Smooth muscle cell (in vitro differentiated cells): ENCODE results near the gene RNF135. TPM values are rescaled to one million over a fixed set of nuclear protein-coding genes. Genes with fewer than 3 reads are reported as not detected.
"Not testable (repeated sequence)": the region's sequence is repeated elsewhere in the genome, so short reads cannot be mapped to it uniquely, and the experiment has no call there.

Experiments used
- DNase-seq: peaks from one replicate; lab custom pipeline; 2025; ENCODE audit not compliant: unreplicated experiment; lab: John Stamatoyannopoulos, UW
- H2AFZ ChIP-seq: fragments of 200-600 bp; sonication (generic); 2 replicates; pipeline ENCODE4 v1.6.0; 2016; ENCODE audit warnings: antibody characterized with exemption, low read depth, mild to moderate bottlenecking
- H3F3A ChIP-seq: fragments of 200-600 bp; sonication (generic); 2 replicates; pipeline ENCODE4 v1.6.0; 2017; ENCODE audit warnings: antibody characterized with exemption, low read depth
- H3K27ac ChIP-seq: fragments of 200-600 bp; sonication (generic); 2 replicates; pipeline ENCODE4 v1.5.1; 2016; ENCODE audit warnings: low read depth, mild to moderate bottlenecking
- H3K27me3 ChIP-seq: fragments of 200-600 bp; sonication (generic); 2 replicates; pipeline ENCODE4 v1.6.1; 2016; ENCODE audit warnings: low read depth, mild to moderate bottlenecking
- H3K36me3 ChIP-seq: fragments of 200-600 bp; sonication (generic); 2 replicates; pipeline ENCODE4 v1.5.1; 2016; ENCODE audit warnings: low read depth
- H3K4me1 ChIP-seq: fragments of 200-600 bp; sonication (generic); 2 replicates; pipeline ENCODE4 v1.5.1; 2016; ENCODE audit warnings: low read depth
- H3K4me2 ChIP-seq: fragments of 200-600 bp; sonication (generic); 2 replicates; pipeline ENCODE4 v1.6.0; 2016; ENCODE audit warnings: mild to moderate bottlenecking
- H3K4me3 ChIP-seq: fragments of 200-600 bp; sonication (generic); 2 replicates; pipeline ENCODE4 v1.5.1; 2016; ENCODE audit warnings: mild to moderate bottlenecking
- H3K79me2 ChIP-seq: fragments of 200-600 bp; sonication (generic); 2 replicates; pipeline ENCODE4 v1.6.0; 2016; ENCODE audit warnings: low read depth, mild to moderate bottlenecking
- H3K9ac ChIP-seq: fragments of 200-600 bp; sonication (generic); 2 replicates; pipeline ENCODE4 v1.6.0; 2016; ENCODE audit warnings: low read depth
- H3K9me3 ChIP-seq: fragments of 200-600 bp; sonication (generic); replicated peaks from 2 replicates; pipeline ENCODE4 v1.5.1; 2016; ENCODE audit warnings: low read depth
- H4K20me1 ChIP-seq: fragments of 200-600 bp; sonication (generic); 2 replicates; pipeline ENCODE4 v1.6.0; 2016; ENCODE audit warnings: low read depth
- WGBS: methylation state at CpG from one replicate; pipeline ENCODE4 v1.1.7; 2016; ENCODE audit warnings: low lambda C conversion rate; 5-methylcytosine and 5-hydroxymethylcytosine counted together
- polyA plus RNA-seq: library from polyadenylated mRNA; unstranded; fragments of >200 nt; fragmentation: Nextera tagmentation; extraction: Ambion mirVana; gene quantifications from 2 replicates; pipeline ENCODE4 v1.2.1, GENCODE V29; 2016
- total RNA-seq: library from RNA; depleted of rRNA; stranded (reverse); fragments of >200 nt; gene quantifications from 2 replicates; pipeline ENCODE4 v1.2.3, GENCODE V29; 2014
- TF ChIP-seq, protein P1 (sequence below): fragments of 200-600 bp; sonication (generic); IDR thresholded peaks from 2 replicates; pipeline ENCODE4 v1.5.1; 2017; ENCODE audit warnings: borderline replicate concordance, mild to moderate bottlenecking, antibody characterized with exemption; ENCODE audit not compliant: insufficient read depth, poor library complexity, severe bottlenecking

RNF135 gene
- total and polyA plus RNA-seq, 2 experiments from 2014 or later: 9.7 to 17.9 TPM

DNA sequence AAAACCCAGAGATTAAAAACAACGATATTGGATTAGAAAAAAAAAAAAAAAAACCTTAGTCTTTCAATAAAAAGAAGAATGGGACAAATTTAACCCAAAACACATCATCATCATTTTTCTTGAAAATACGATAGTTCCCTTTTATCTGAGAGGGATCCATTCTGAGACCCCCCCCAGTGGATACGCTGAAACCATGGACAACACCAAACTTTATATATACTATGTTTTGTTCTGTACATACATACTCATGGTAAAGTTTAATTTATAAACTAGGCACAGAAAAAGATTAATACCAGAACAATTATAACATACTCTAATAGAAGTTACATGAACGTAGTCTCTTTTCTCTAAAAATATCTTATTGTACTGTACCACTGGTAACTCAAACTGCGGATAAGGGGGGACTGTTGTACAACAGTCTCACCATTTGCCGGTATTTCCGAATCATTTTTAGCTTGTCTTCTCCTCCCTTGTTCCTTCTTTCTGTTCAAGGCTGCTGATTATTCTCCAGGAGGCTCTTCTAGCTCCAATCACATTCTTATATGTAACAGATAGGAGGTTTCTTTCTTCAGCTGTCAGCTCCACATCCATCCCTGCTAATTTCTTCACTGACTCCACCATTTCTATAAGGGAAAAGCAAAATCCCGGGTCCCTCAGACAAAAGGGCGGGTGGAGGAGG, 37.0 kb downstream of the RNF135 start:
- H3F3A ChIP-seq: peaks cover 4% of the 10 kb centered on the region
- H3K4me3 ChIP-seq: peak overlapping the region; percentile 69
- H3K36me3 ChIP-seq: no peaks in the 10 kb centered on the region
- H4K20me1 ChIP-seq: no peaks in the 10 kb centered on the region
- WGBS: 77% methylated on average over 9 of the region's 9 CpGs
- peak overlapping the region; percentile 71 for H2AFZ ChIP-seq
- H3K27me3 ChIP-seq: peaks cover 2% of the 10 kb centered on the region
- TF ChIP-seq, protein P1, sequence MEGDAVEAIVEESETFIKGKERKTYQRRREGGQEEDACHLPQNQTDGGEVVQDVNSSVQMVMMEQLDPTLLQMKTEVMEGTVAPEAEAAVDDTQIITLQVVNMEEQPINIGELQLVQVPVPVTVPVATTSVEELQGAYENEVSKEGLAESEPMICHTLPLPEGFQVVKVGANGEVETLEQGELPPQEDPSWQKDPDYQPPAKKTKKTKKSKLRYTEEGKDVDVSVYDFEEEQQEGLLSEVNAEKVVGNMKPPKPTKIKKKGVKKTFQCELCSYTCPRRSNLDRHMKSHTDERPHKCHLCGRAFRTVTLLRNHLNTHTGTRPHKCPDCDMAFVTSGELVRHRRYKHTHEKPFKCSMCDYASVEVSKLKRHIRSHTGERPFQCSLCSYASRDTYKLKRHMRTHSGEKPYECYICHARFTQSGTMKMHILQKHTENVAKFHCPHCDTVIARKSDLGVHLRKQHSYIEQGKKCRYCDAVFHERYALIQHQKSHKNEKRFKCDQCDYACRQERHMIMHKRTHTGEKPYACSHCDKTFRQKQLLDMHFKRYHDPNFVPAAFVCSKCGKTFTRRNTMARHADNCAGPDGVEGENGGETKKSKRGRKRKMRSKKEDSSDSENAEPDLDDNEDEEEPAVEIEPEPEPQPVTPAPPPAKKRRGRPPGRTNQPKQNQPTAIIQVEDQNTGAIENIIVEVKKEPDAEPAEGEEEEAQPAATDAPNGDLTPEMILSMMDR: no peak
- H3K9ac ChIP-seq: peak overlapping the region; percentile 55
- H3K9me3 ChIP-seq: no peaks in the 10 kb centered on the region
- peaks cover 2% of the 10 kb centered on the region for H3K4me1 ChIP-seq
- H3K79me2 ChIP-seq: no peaks in the 10 kb centered on the region
- no peak for DNase-seq
- peak overlapping the region; percentile 97 for H3K4me2 ChIP-seq
- H3K27ac ChIP-seq: no peak overlapping the region

DNA sequence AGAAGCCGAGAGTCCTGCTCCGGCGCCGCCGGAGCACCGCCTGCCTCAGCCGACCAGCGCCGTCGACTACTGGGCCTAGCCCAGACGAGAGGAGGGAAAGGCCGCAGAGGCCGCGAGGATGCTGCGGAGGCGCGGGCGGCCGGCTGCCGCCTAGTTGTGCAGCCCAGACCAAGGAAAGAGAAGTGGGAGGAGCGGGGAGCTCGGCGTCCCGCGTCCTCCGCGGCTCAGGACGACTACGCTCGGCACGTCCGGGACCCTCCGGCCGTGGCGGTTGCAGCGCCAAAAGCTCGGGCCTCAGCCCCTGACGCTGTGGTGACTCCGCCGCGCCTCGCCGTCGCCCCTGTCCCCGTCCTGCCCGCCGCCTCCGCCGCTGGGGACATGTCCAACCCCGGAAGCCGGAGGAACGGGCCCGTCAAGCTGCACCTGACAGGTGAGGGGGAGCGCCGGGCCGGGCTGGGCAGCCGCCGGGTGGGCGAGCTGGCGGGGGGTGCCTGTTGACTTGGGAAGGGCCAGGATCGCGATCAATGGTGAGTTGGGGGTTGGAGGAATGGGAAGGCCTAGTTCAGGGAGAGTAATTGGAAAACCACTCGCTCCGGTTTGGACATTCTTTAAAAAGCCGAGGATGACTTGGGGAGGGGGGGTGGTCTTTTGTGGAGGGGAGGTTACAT, 37.7 kb downstream of the RNF135 start:
- TF ChIP-seq, protein P1: no peak
- peak overlapping the region; percentile 55 for H3K9ac ChIP-seq
- no peaks in the 10 kb centered on the region for H3K79me2 ChIP-seq
- no peaks in the 10 kb centered on the region for H3K36me3 ChIP-seq
- peaks cover 4% of the 10 kb centered on the region for H3F3A ChIP-seq
- H2AFZ ChIP-seq: peak overlapping the region; percentile 71
- H3K27ac ChIP-seq: no peak overlapping the region
- peak overlapping the region; percentile 69 for H3K4me3 ChIP-seq
- 1% methylated on average over 52 of the region's 65 CpGs for WGBS
- peaks cover 2% of the 10 kb centered on the region for H3K27me3 ChIP-seq
- H3K4me2 ChIP-seq: peak overlapping the region; percentile 97
- no peaks in the 10 kb centered on the region for H4K20me1 ChIP-seq
- peaks cover 2% of the 10 kb centered on the region for H3K4me1 ChIP-seq
- peak; percentile 17 for DNase-seq
- no peaks in the 10 kb centered on the region for H3K9me3 ChIP-seq

DNA sequence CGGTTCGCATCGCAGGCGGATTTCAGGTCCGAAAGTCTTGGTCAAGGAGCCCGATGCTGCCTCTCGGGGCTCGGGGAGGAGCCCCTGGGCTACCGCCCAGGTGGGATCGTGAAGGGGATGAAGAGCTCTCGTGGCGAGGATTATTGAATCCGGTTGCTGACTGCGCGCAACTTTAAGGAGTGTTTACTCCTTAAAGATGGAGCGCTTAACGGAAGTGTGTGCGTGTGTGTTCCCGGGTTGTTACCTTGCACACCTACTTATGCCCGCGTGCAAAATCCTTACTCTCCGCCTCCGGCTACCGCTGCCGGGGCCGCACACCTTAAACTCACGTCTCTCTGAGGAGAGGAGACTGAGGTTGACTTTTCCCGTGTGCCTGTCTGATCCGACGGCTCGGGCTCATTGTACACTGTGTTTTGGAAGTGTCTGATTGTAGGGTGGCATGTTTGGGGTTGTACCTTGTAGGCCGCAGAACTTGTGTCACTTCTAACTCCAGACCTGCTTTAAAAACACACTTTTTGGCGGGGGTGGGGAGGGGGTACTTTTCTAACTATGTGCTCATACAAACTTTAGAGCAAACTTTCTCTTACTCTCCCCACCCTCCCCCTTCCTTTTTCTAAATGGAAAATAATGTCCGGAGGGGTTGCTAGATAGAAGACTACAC, 38.3 kb downstream of the RNF135 start:
- peak overlapping the region; percentile 71 for H2AFZ ChIP-seq
- not testable (repeated sequence) for DNase-seq, H3K9me3 ChIP-seq, H3K4me1 ChIP-seq, H3K27me3 ChIP-seq, H4K20me1 ChIP-seq, H3K79me2 ChIP-seq, H3K36me3 ChIP-seq, H3K27ac ChIP-seq, H3F3A ChIP-seq
- peak overlapping the region; percentile 97 for H3K4me2 ChIP-seq
- 19% methylated on average over 33 of the region's 34 CpGs for WGBS
- H3K4me3 ChIP-seq: peak overlapping the region; percentile 69
- peak overlapping the region; percentile 55 for H3K9ac ChIP-seq

DNA sequence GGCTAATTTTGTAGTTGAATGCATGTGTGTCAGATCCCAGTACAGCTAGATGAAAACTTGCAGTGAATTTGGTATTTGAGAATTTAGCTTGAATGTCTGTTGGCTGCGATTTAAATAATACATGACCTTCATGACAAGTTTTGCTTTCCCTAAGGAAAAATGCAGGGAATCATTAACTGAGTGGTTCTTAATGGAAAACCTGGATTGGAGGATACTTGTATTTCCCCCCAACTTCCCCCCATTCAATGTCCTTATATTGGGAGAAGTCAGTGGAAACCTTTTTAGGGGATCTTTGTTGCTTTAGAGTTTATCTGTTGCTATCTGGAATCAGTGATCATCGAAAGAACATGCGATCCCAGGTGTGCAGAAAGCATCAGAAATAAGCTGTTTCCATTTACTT, 39.2 kb downstream of the RNF135 start:
- not testable (repeated sequence) for H3K4me3 ChIP-seq, H3K27ac ChIP-seq, H3K27me3 ChIP-seq, H4K20me1 ChIP-seq, H3F3A ChIP-seq, H3K36me3 ChIP-seq, DNase-seq, H3K79me2 ChIP-seq, H3K9ac ChIP-seq, H3K9me3 ChIP-seq, H3K4me1 ChIP-seq, H2AFZ ChIP-seq
- H3K4me2 ChIP-seq: peak overlapping the region; percentile 40
- WGBS: 89% methylated on average over 3 of the region's 3 CpGs
